IMR-90 (cell line): ENCODE data around the gene LMTK2. TPM values are rescaled to one million over a fixed set of nuclear protein-coding genes. Genes with fewer than 3 reads are reported as not detected.

Experiments used
- ATAC-seq: fragments of 200-7000 bp; cut with Tn5 transposase; 2 replicates; pipeline ENCODE4 v1.9.1; 2020; ENCODE audit warnings: low read depth, mild to moderate bottlenecking, moderate library complexity
- BruUV-seq: library from RNA; stranded (reverse); fragments of 400-500 nt; replicated peaks from 2 replicates; lab custom pipeline; 2021; lab: Mats Ljungman, UMichigan
- CTCF ChIA-PET: fragments of 300-600 bp; formaldehyde crosslinking; extraction: SDS; loops from one replicate; lab custom pipeline; 2021; ENCODE audit warnings: antibody characterized with exemption; lab: Yijun Ruan, JAX
- POLR2A ChIA-PET: fragments of 300-600 bp; sonication (Branson Sonifier 250); formaldehyde crosslinking; loops from one replicate; lab custom pipeline; 2022; ENCODE audit warnings: antibody characterized with exemption; ENCODE audit not compliant: unreplicated experiment; lab: Charles Lee
- DNase-seq: peaks from one replicate; pipeline ENCODE4 v3.0.0; 2013
- H2AFZ ChIP-seq: replicated peaks from 2 replicates; pipeline ENCODE3; 2013; ENCODE audit warnings: low read length, mild to moderate bottlenecking; ENCODE audit not compliant: poor library complexity
- H2AK5ac ChIP-seq: 2 replicates; pipeline ENCODE4 v1.6.1; 2013; ENCODE audit warnings: low read depth, low read length, inconsistent platforms
- H2AK9ac ChIP-seq: replicated peaks from 2 replicates; pipeline ENCODE3; 2013; ENCODE audit warnings: mild to moderate bottlenecking, low read depth, low read length, moderate library complexity; ENCODE audit not compliant: poor library complexity
- H2BK120ac ChIP-seq: 2 replicates; pipeline ENCODE4 v1.6.1; 2013; ENCODE audit warnings: low read depth, low read length, inconsistent platforms
- H2BK15ac ChIP-seq: 3 replicates; pipeline ENCODE4 v1.6.1; 2013; ENCODE audit warnings: low read depth, low read length, inconsistent platforms
- H2BK20ac ChIP-seq: 2 replicates; pipeline ENCODE4 v1.6.1; 2013; ENCODE audit warnings: low read depth, mild to moderate bottlenecking, inconsistent platforms, low read length, moderate library complexity
- H2BK5ac ChIP-seq: 2 replicates; pipeline ENCODE4 v1.6.1; 2013; ENCODE audit warnings: mild to moderate bottlenecking, low read depth, low read length, inconsistent platforms; ENCODE audit not compliant: poor library complexity, severe bottlenecking
- H3K14ac ChIP-seq: replicated peaks from 2 replicates; pipeline ENCODE4 v1.6.1; 2013; ENCODE audit warnings: low read depth, low read length, inconsistent platforms
- H3K18ac ChIP-seq: 2 replicates; pipeline ENCODE4 v1.6.1; 2013; ENCODE audit warnings: low read depth, low read length, control low read depth
- H3K23ac ChIP-seq: 2 replicates; pipeline ENCODE4 v1.6.1; 2013; ENCODE audit warnings: low read depth, low read length, inconsistent platforms
- H3K27ac ChIP-seq: 2 replicates; pipeline ENCODE4 v1.5.1; 2013; ENCODE audit warnings: mild to moderate bottlenecking, control low read depth, low read length; ENCODE audit not compliant: insufficient read depth
- H3K27me3 ChIP-seq: 2 replicates; pipeline ENCODE4 v1.6.1; 2013; ENCODE audit warnings: low read length; ENCODE audit not compliant: control insufficient read depth, insufficient read depth
- H3K36me3 ChIP-seq: 2 replicates; pipeline ENCODE4 v1.6.1; 2013; ENCODE audit warnings: low read length, mixed read lengths; ENCODE audit not compliant: control insufficient read depth, insufficient read depth
- H3K4ac ChIP-seq: 2 replicates; pipeline ENCODE4 v1.6.1; 2013; ENCODE audit warnings: low read depth, low read length, inconsistent platforms
- H3K4me1 ChIP-seq: 2 replicates; pipeline ENCODE4 v1.6.1; 2013; ENCODE audit warnings: low read length, mixed read lengths; ENCODE audit not compliant: control insufficient read depth, insufficient read depth
- H3K4me2 ChIP-seq: 2 replicates; pipeline ENCODE4 v1.6.1; 2013; ENCODE audit warnings: low read depth, mild to moderate bottlenecking, control low read depth, low read length, moderate library complexity
- H3K4me3 ChIP-seq: 2 replicates; pipeline ENCODE4 v1.5.1; 2013; ENCODE audit warnings: low read depth, mild to moderate bottlenecking, control low read depth, low read length, moderate library complexity; ENCODE audit not compliant: insufficient read depth
- H3K56ac ChIP-seq: 2 replicates; pipeline ENCODE4 v1.6.1; 2013; ENCODE audit warnings: low read length, inconsistent platforms; ENCODE audit not compliant: insufficient read depth; ENCODE audit errors: extremely low read depth
- H3K79me1 ChIP-seq, 2 experiments: 2 replicates each; pipeline ENCODE4 v1.6.1; 2013; ENCODE audit warnings: low read length in 2 of 2, inconsistent platforms in 1 of 2, low read depth in 1 of 2
- H3K9ac ChIP-seq: 2 replicates; pipeline ENCODE4 v1.6.1; 2013; ENCODE audit warnings: low read depth, low read length, control low read depth
- H3K9me1 ChIP-seq: 2 replicates; pipeline ENCODE4 v1.6.1; 2013; ENCODE audit warnings: low read length, inconsistent platforms; ENCODE audit not compliant: insufficient read depth
- H3K9me3 ChIP-seq: 2 replicates; pipeline ENCODE4 v1.6.1; 2013; ENCODE audit warnings: low read length; ENCODE audit not compliant: control insufficient read depth, insufficient read depth
- H4K20me1 ChIP-seq: 2 replicates; pipeline ENCODE4 v1.6.1; 2013; ENCODE audit warnings: low read length, inconsistent platforms; ENCODE audit not compliant: insufficient read depth
- H4K5ac ChIP-seq: 2 replicates; pipeline ENCODE4 v1.6.1; 2013; ENCODE audit warnings: mild to moderate bottlenecking, low read depth, low read length, control low read depth
- H4K8ac ChIP-seq, 2 experiments: 2 replicates each; pipeline ENCODE4 v1.6.1; 2013; ENCODE audit warnings: low read depth in 2 of 2, low read length in 2 of 2, control low read depth in 1 of 2, inconsistent platforms in 1 of 2
- H4K91ac ChIP-seq: 2 replicates; pipeline ENCODE4 v1.6.1; 2013; ENCODE audit warnings: low read depth, low read length, inconsistent platforms; ENCODE audit not compliant: insufficient read depth
- BHLHE40 ChIP-seq: fragments of 150-350 bp; IDR thresholded peaks from 2 replicates; pipeline ENCODE4 v1.6.1; 2016; ENCODE audit warnings: mild to moderate bottlenecking, low read depth, low read length
- CEBPB ChIP-seq: IDR thresholded peaks from 2 replicates; pipeline ENCODE4 v1.6.1; 2012; ENCODE audit warnings: low read depth, low read length, improper control_type of control experiment
- CHD1 ChIP-seq: IDR thresholded peaks from 2 replicates; pipeline ENCODE4 v1.6.1; 2012; ENCODE audit warnings: low read depth, low read length, improper control_type of control experiment
- CTCF ChIP-seq: conservative IDR thresholded peaks from 2 replicates; pipeline ENCODE4 v1.5.1; 2012; ENCODE audit warnings: mild to moderate bottlenecking, low read depth, low read length, improper control_type of control experiment
- FOS ChIP-seq: fragments of 150-350 bp; IDR thresholded peaks from 2 replicates; pipeline ENCODE4 v1.6.1; 2016; ENCODE audit warnings: low read depth, low read length
- MAFK ChIP-seq: IDR thresholded peaks from 2 replicates; pipeline ENCODE4 v1.6.1; 2012; ENCODE audit warnings: low read depth, low read length, improper control_type of control experiment
- MAZ ChIP-seq: IDR thresholded peaks from 2 replicates; pipeline ENCODE4 v1.6.1; 2012; ENCODE audit warnings: low read depth, mild to moderate bottlenecking, low read length, improper control_type of control experiment, moderate library complexity, borderline replicate concordance
- MXI1 ChIP-seq: IDR thresholded peaks from 2 replicates; pipeline ENCODE4 v1.6.1; 2012; ENCODE audit warnings: low read depth, mild to moderate bottlenecking, low read length, moderate library complexity, borderline replicate concordance
- NFE2L2 ChIP-seq: fragments of 150-350 bp; IDR thresholded peaks from 2 replicates; pipeline ENCODE4 v1.6.1; 2016; ENCODE audit warnings: low read depth, mild to moderate bottlenecking, low read length
- POLR2A ChIP-seq: IDR thresholded peaks from 2 replicates; pipeline ENCODE4 v1.6.1; 2012; ENCODE audit warnings: mild to moderate bottlenecking, low read depth, low read length
- RAD21 ChIP-seq: IDR thresholded peaks from 2 replicates; pipeline ENCODE4 v1.6.1; 2012; ENCODE audit warnings: low read length, improper control_type of control experiment
- RCOR1 ChIP-seq: IDR thresholded peaks from 2 replicates; pipeline ENCODE4 v1.6.1; 2012; ENCODE audit warnings: mild to moderate bottlenecking, low read length, improper control_type of control experiment; ENCODE audit not compliant: insufficient replicate concordance
- RFX5 ChIP-seq: IDR thresholded peaks from 2 replicates; pipeline ENCODE4 v1.8.0; 2012; ENCODE audit warnings: low read depth, mild to moderate bottlenecking, low read length, moderate library complexity
- SMC3 ChIP-seq: fragments of 150-350 bp; IDR thresholded peaks from 2 replicates; pipeline ENCODE4 v1.6.1; 2016; ENCODE audit warnings: low read depth, mild to moderate bottlenecking, antibody characterized with exemption, low read length, moderate library complexity
- WGBS, 2 experiments: methylation state at CpG; one replicate each; pipeline versions ENCODE4 v1.1.5 to v1.1.7; 2013; ENCODE audit warnings: missing lambda C conversion rate in 2 of 2; ENCODE audit not compliant: insufficient read length in 1 of 2; ENCODE audit errors: extremely low coverage in 2 of 2; 5-methylcytosine and 5-hydroxymethylcytosine counted together
- dilution Hi-C: fragments of 300-500 bp; cut with HindIII; formaldehyde crosslinking; loops from one replicate; pipeline ENCODE4 v1.14.3; 2018; ENCODE audit warnings: low sequenced_read_pairs; ENCODE audit not compliant: unreplicated experiment
- in situ Hi-C: fragments of 300-500 bp; cut with MboI; formaldehyde crosslinking; loops from 3 replicates; pipeline ENCODE4 v1.14.3; 2019; ENCODE audit warnings: low sequenced_read_pairs, inconsistent platforms, mixed read lengths
- intact Hi-C: fragments of 100-400 bp; cut with micrococcal nuclease; formaldehyde crosslinking; loops from 2 replicates; pipeline ENCODE4 v1.10.0; 2022
- polyA plus RNA-seq, 3 experiments: library from polyadenylated mRNA; depleted of rRNA; stranded (reverse); fragments of >200 nt; gene quantifications; 2 replicates each; pipeline ENCODE4 v1.2.3, GENCODE V29; 2012; ENCODE audit warnings: low replicate concordance in 1 of 3
- total RNA-seq: library from RNA; depleted of rRNA; stranded (reverse); fragments of >200 nt; gene quantifications from 2 replicates; pipeline ENCODE4 v1.2.3, GENCODE V29; 2012
- TF ChIP-seq, protein P1 (sequence below): fragments of 150-350 bp; IDR thresholded peaks from 2 replicates; pipeline ENCODE4 v1.6.1; 2016; ENCODE audit warnings: low read depth, mild to moderate bottlenecking, low read length, moderate library complexity, borderline replicate concordance
- TF ChIP-seq, protein P2 (sequence below): fragments of 150-350 bp; IDR thresholded peaks from 2 replicates; pipeline ENCODE4 v1.6.1; 2017; ENCODE audit warnings: mild to moderate bottlenecking, antibody characterized with exemption, low read length, low read depth

The LMTK2 gene
- total and polyA plus RNA-seq, 2 of the 4 experiments (the other 2 are of a cell fraction), result 4.4 to 5.0 TPM

GRCh38 chr7:98242934-98243333, 136.3 kb downstream of the LMTK2 start:
- no peaks in the 10 kb centered on the region for H3K4me1 ChIP-seq
- in situ Hi-C loops, result no loop called here
- no peak for ATAC-seq
- H3K56ac ChIP-seq, result no peak overlapping the region
- no peak for DNase-seq
- H3K27me3 ChIP-seq, result no peaks in the 10 kb centered on the region
- no peak overlapping the region for H3K4ac ChIP-seq
- no peak overlapping the region for H2AK5ac ChIP-seq
- H4K8ac ChIP-seq, result no peak overlapping the region
- H3K14ac ChIP-seq, result no peak overlapping the region
- no peak overlapping the region for H2BK15ac ChIP-seq
- ChIA-PET POLR2A (no interaction called here), CTCF (no interaction called here)
- no peak overlapping the region for H4K5ac ChIP-seq
- no peak overlapping the region for H3K18ac ChIP-seq
- no peak overlapping the region for H3K4me3 ChIP-seq
- no peak overlapping the region for H2BK5ac ChIP-seq
- BruUV-seq, result no TSS peak
- no peak overlapping the region for H3K27ac ChIP-seq
- H3K79me1 ChIP-seq, result peaks cover 0 to 4% of the 10 kb centered on the region in 2 experiments; a peak in 1 of 4 replicates
- H2AK9ac ChIP-seq, result no peak overlapping the region
- no peaks in the 10 kb centered on the region for H3K9me3 ChIP-seq
- intact Hi-C loops, result no loop called here
- no peak overlapping the region for H3K9ac ChIP-seq
- H3K36me3 ChIP-seq, result peaks cover 30% of the 10 kb centered on the region
- 100% methylated on average over 1 of the region's 4 CpGs; no CpG with 5 or more reads in 1 of the 2 experiments for WGBS, 2 experiments
- H2BK20ac ChIP-seq, result no peak overlapping the region
- no peak overlapping the region for H3K23ac ChIP-seq
- H4K91ac ChIP-seq, result no peak overlapping the region
- no peak overlapping the region for H3K4me2 ChIP-seq
- H2BK120ac ChIP-seq, result no peak overlapping the region
- no peaks in the 10 kb centered on the region for H4K20me1 ChIP-seq
- peaks cover 6% of the 10 kb centered on the region; the same call in 1 of the 2 replicates for H3K9me1 ChIP-seq
- TF ChIP-seq RCOR1 (no peak), CEBPB (no peak), MAZ (no peak), RAD21 (no peak), NFE2L2 (no peak), RFX5 (no peak), SMC3 (no peak), POLR2A (no peak), CHD1 (no peak), MAFK (no peak), BHLHE40 (no peak), CTCF (no peak), FOS (no peak), MXI1 (no peak)
- TF ChIP-seq, protein P1, sequence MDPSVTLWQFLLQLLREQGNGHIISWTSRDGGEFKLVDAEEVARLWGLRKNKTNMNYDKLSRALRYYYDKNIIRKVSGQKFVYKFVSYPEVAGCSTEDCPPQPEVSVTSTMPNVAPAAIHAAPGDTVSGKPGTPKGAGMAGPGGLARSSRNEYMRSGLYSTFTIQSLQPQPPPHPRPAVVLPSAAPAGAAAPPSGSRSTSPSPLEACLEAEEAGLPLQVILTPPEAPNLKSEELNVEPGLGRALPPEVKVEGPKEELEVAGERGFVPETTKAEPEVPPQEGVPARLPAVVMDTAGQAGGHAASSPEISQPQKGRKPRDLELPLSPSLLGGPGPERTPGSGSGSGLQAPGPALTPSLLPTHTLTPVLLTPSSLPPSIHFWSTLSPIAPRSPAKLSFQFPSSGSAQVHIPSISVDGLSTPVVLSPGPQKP, result no peak
- TF ChIP-seq, protein P2, sequence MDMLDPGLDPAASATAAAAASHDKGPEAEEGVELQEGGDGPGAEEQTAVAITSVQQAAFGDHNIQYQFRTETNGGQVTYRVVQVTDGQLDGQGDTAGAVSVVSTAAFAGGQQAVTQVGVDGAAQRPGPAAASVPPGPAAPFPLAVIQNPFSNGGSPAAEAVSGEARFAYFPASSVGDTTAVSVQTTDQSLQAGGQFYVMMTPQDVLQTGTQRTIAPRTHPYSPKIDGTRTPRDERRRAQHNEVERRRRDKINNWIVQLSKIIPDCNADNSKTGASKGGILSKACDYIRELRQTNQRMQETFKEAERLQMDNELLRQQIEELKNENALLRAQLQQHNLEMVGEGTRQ, result no peak
- no peak overlapping the region for H2AFZ ChIP-seq
- dilution Hi-C loops, result no loop called here
